Activated naive CD4-positive, alpha-beta T cell treated with anti-CD3 and anti-CD28 coated beads, Interleukin-2, amount 50 U/mL, for 72 hours (primary cell): ENCODE data around the gene CHRNG. TPM values are rescaled to one million over a fixed set of nuclear protein-coding genes. Genes with fewer than 3 reads are reported as not detected.

Source experiments
- ATAC-seq, 2 donors: fragments of 150-1000 bp; cut with Tn5 transposase; 2 replicates each; pipeline ENCODE4 v1.10.0; 2021; ENCODE audit warnings: mild to moderate bottlenecking in 2 of 2, moderate library complexity in 2 of 2
- DNase-seq, 2 donors: peaks; one replicate each; pipeline ENCODE4 v3.0.0; 2021 to 2022; ENCODE audit warnings: low spot score in 2 of 2
- H3K27ac Mint-ChIP-seq, 2 donors: one replicate each; pipeline ENCODE4 v1.8.0; 2022; ENCODE audit warnings: mild to moderate bottlenecking in 2 of 2, mixed read lengths in 2 of 2
- H3K36me3 Mint-ChIP-seq, 2 donors: one replicate each; pipeline ENCODE4 v1.8.0; 2022; ENCODE audit warnings: mixed read lengths in 2 of 2
- H3K9me3 Mint-ChIP-seq, 2 donors: one replicate each; pipeline ENCODE4 v1.8.0; 2022; ENCODE audit warnings: mixed read lengths in 2 of 2
- total RNA-seq, 2 donors: library from RNA; stranded (reverse); gene quantifications; one replicate each; pipeline ENCODE4 v1.2.3, GENCODE V29; 2022

Gene CHRNG
- not detected for total RNA-seq

- Mint-ChIP-seq H3K27ac (peak within 1 kb of the TSS in 1 of 2 donors; percentile 10), H3K9me3 (no peaks in the 10 kb centered on the region), H3K36me3 (peaks cover 0 to 4% of the 10 kb centered on the region in 2 donors)
- DNase-seq = peak in 1 of 2 donors; percentile 46
- ATAC-seq = no peak
Measured at GRCh38 chr2:232539298-232540231, at the start of gene CHRNG. Gene CHRNG, plus strand, starts transcription at chr2:232539692. Its CDS starts 56 bp downstream, at chr2:232539748.

- no peak overlapping the region for H3K27ac Mint-ChIP-seq
- no peaks in the 10 kb centered on the region for H3K36me3 Mint-ChIP-seq
- DNase-seq (no peak), ATAC-seq (no peak)
- no peaks in the 10 kb centered on the region for H3K9me3 Mint-ChIP-seq
Measured at GRCh38 chr2:232490221-232491138, 49.0 kb upstream of the CHRNG start.

- H3K36me3 Mint-ChIP-seq = no peaks in the 10 kb centered on the region
- ATAC-seq (no peak), DNase-seq (no peak)
- no peaks in the 10 kb centered on the region for H3K9me3 Mint-ChIP-seq
- H3K27ac Mint-ChIP-seq = peak overlapping the region in 1 of 2 donors; percentile 84
Measured at GRCh38 chr2:232491139-232491780, 48.2 kb upstream of the CHRNG start.

- Mint-ChIP-seq H3K27ac (no peak overlapping the region), H3K36me3 (no peaks in the 10 kb centered on the region), H3K9me3 (no peaks in the 10 kb centered on the region)
- DNase-seq (no peak), ATAC-seq (no peak)
Measured at GRCh38 chr2:232492236-232492848, 47.1 kb upstream of the CHRNG start.

- ATAC-seq (no peak), DNase-seq (no peak)
- H3K9me3 Mint-ChIP-seq = no peaks in the 10 kb centered on the region
- no peaks in the 10 kb centered on the region for H3K36me3 Mint-ChIP-seq
- H3K27ac Mint-ChIP-seq = no peak overlapping the region
Measured at GRCh38 chr2:232492963-232493700, 46.4 kb upstream of the CHRNG start.

GRCh38 chr2:232493701-232494474, 45.6 kb upstream of the CHRNG start:
- H3K27ac Mint-ChIP-seq = no peak overlapping the region
- DNase-seq (no peak), ATAC-seq (no peak)
- no peaks in the 10 kb centered on the region for H3K9me3 Mint-ChIP-seq
- no peaks in the 10 kb centered on the region for H3K36me3 Mint-ChIP-seq

- H3K9me3 Mint-ChIP-seq = no peaks in the 10 kb centered on the region
- ATAC-seq (no peak), DNase-seq (no peak)
- no peak overlapping the region for H3K27ac Mint-ChIP-seq
- no peaks in the 10 kb centered on the region for H3K36me3 Mint-ChIP-seq
Measured at GRCh38 chr2:232494542-232494941, 45.0 kb upstream of the CHRNG start.

- H3K27ac Mint-ChIP-seq = no peak overlapping the region
- DNase-seq = no peak
- ATAC-seq = no peak
Measured at GRCh38 chr2:232495292-232495691, 44.2 kb upstream of the CHRNG start.

GRCh38 chr2:232496501-232497270, 42.8 kb upstream of the CHRNG start:
- ATAC-seq = no peak
- no peaks in the 10 kb centered on the region for H3K36me3 Mint-ChIP-seq

More at GRCh38 chr2:232495292-232495691, 44.2 kb upstream of the CHRNG start:
- Mint-ChIP-seq H3K9me3 (no peaks in the 10 kb centered on the region), H3K36me3 (no peaks in the 10 kb centered on the region)

GRCh38 chr2:232497348-232497747, 42.1 kb upstream of the CHRNG start:
- Mint-ChIP-seq H3K27ac (no peak overlapping the region), H3K36me3 (no peaks in the 10 kb centered on the region), H3K9me3 (no peaks in the 10 kb centered on the region)
- no peak for DNase-seq
- ATAC-seq = no peak

More at GRCh38 chr2:232496501-232497270, 42.8 kb upstream of the CHRNG start:
- DNase-seq = no peak
- Mint-ChIP-seq H3K27ac (no peak overlapping the region), H3K9me3 (no peaks in the 10 kb centered on the region)

- no peak for DNase-seq
- no peak for ATAC-seq
- Mint-ChIP-seq H3K9me3 (no peaks in the 10 kb centered on the region), H3K27ac (no peak overlapping the region), H3K36me3 (no peaks in the 10 kb centered on the region)
Measured at GRCh38 chr2:232498452-232498851, 41.0 kb upstream of the CHRNG start.

- no peak for ATAC-seq
- Mint-ChIP-seq H3K27ac (no peak overlapping the region), H3K9me3 (no peaks in the 10 kb centered on the region), H3K36me3 (no peaks in the 10 kb centered on the region)
- DNase-seq = no peak
Measured at GRCh38 chr2:232501331-232501771, 38.1 kb upstream of the CHRNG start.

- H3K9me3 Mint-ChIP-seq = no peaks in the 10 kb centered on the region
- DNase-seq (no peak), ATAC-seq (no peak)
- no peak overlapping the region for H3K27ac Mint-ChIP-seq
- H3K36me3 Mint-ChIP-seq = no peaks in the 10 kb centered on the region
Measured at GRCh38 chr2:232501794-232502390, 37.6 kb upstream of the CHRNG start.

- Mint-ChIP-seq H3K36me3 (no peaks in the 10 kb centered on the region), H3K9me3 (no peaks in the 10 kb centered on the region), H3K27ac (no peak overlapping the region)
- DNase-seq (no peak), ATAC-seq (peak; percentile 18 to 19)
Measured at GRCh38 chr2:232502511-232502910, 37.0 kb upstream of the CHRNG start.
